NCI-H345 (cell line): ENCODE data around the gene GALNT4.

ENCODE experiments used
- DNase-seq: peaks from one replicate; lab custom pipeline; 2025; lab: John Stamatoyannopoulos, UW

Gene GALNT4

GRCh38 chr12:89524541-89525304 lies at the start of gene GALNT4:
TSS of gene GALNT4 (minus strand) at chr12:89524796. CDS start at chr12:89524549, 247 bp downstream.
- peak; percentile 68 for DNase-seq

DNA sequence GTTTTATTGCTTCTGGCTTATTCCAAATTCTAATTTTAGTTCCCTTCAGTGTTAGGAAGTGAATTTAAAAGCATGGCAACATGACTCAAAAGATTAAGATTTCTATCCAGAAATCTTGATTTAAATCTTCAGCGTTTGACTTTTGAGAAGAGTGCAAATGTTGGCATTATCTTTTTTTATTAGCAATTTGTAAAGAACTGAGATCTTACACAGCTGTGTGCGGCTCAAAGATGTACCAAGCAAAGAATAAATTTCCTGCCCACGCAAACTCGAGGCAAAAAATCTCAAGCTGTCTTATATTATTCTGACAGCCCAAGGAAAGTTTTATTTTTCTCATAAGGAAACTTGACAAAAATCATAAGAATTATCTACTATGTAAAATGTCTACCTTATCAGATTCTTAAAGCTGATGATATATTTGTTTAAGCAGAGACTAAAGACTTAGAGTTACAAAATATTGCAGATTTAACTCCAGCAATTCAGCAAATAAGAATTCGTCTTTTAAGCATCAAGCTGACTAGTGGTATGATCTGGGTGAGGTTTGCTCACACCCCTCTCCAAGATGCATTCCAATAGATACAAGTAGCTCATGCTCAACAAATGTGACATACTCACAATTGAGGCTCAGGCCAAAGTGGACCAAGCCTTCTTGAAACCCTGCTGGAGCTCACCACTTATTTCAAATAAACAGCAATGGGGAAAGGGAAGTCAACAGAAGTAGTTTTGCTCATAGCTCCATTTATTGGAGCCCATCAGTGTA lies 48.6 kb upstream of the GALNT4 start:
- no peak for DNase-seq

GRCh38 chr12:89571491-89572195 lies 47.0 kb upstream of the GALNT4 start:
- no peak for DNase-seq

GRCh38 chr12:89568484-89568883 lies 43.9 kb upstream of the GALNT4 start:
- DNase-seq: no peak

DNA sequence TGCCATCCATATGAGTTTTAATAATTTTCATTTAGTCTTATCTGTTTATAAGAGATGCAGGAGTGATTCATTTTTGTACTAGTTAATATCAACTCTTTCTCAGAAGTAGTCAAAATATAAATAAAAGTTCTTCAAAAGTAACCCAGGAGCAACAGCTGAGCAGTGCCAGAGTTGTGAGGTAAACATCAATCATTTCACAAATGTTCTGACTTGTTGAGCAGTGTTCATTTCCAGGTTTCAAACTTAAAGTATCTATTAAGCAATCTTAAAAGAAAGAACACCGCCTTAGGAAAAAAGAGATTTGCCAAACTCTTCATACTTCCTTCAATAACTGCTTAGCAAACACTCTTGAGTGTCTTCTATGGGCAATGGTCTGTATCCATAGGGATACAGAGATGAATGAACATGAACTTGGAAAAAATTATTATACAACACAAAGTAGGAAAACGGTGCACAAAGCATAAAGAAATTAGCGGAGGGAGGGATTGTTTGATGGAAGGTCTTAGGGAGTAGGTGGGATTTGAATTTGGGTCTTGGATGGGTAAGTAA lies 43.2 kb upstream of the GALNT4 start:
- no peak for DNase-seq

DNA sequence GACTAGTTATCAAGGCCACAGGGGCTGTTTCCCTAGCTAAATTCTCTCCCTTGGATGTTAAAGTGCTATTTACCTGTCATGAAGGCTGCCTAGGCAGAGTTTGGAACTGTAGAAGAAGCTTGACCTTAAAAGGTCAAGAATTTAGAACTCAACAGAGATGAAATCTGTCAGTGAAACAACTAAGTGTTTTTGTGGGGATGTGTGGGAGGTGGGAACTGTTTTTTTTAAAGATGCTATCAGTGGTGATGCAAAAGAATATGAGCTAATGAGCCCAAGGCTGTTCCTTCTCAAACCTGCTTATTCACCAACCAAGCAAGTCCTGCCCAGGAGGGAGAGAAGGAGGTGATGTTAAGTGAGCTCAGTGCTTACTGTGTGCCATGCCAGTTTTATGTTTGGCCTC lies 42.0 kb upstream of the GALNT4 start:
- no peak for DNase-seq

GRCh38 chr12:89565002-89565401 lies 40.4 kb upstream of the GALNT4 start:
- no peak for DNase-seq

- DNase-seq: no peak
Measured at GRCh38 chr12:89559753-89560152, 35.2 kb upstream of the GALNT4 start.

GRCh38 chr12:89556976-89557375 lies 32.4 kb upstream of the GALNT4 start:
- no peak for DNase-seq

- DNase-seq: no peak
Measured at GRCh38 chr12:89552376-89552775, 27.8 kb upstream of the GALNT4 start.

DNA sequence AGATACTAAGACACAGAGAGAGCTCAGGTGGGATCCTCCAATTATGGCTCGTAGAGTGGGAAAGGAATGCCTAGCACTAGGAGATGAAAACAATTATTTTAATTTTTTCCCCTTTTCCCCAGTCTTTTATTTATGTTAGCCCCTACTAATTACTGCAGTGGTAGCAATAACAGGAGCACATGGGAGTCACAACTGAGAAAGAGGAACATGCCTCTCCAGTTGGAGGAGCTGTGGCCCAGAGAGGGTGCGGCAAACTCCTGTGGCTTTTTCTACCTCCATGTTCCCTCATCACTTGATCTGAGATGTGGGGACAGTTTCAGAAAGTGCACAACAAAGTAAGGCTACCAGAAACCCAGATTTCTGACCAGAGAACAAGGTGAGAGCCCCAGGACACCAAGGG lies 27.2 kb upstream of the GALNT4 start:
- DNase-seq: no peak

DNA sequence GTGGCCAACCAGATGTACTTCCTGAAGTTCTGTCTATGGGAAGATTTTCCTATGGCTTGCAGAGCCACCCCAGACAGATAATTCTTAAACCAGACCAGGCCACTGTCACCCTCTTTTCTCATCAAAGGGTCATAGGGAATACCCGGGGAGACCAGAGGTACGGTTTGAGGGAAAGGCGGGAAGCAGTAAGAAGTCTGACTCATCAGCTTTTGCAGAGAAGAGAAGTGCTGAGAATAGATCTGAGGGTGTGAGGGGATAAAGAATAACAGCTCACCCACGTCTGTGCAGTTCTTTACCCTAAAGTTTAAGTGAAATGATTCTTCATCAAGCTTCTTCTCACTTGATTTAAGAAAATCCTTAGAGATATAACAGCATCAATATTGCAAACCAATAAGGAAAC lies 22.5 kb upstream of the GALNT4 start:
- DNase-seq: no peak

GRCh38 chr12:89546151-89546550 lies 21.6 kb upstream of the GALNT4 start:
- DNase-seq: no peak

DNA sequence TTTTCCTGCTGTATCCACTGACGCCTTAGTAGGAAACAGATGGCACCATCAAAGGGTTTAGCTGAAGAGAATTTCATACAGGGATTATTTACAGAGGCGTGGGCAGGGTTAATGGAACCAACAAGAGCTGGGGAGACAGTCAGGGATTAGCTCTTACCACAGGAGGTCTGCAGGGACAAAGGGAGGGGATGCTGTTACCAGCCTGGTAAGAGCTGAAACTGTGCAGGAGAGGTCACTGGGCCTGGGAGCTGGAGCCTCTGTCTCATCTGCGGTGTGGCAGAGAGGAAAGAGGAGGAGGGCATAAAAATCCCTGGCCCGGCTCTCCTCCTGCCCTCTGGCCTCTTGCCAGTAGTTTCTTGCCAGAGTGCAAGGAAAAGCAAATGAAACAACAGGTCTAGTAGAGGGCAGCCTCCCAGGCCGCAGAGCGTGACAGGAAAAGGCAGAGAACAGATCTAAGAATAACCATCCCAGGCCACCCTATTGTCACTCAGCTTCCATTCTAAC lies 20.1 kb upstream of the GALNT4 start:
- DNase-seq: peak; percentile 65

DNA sequence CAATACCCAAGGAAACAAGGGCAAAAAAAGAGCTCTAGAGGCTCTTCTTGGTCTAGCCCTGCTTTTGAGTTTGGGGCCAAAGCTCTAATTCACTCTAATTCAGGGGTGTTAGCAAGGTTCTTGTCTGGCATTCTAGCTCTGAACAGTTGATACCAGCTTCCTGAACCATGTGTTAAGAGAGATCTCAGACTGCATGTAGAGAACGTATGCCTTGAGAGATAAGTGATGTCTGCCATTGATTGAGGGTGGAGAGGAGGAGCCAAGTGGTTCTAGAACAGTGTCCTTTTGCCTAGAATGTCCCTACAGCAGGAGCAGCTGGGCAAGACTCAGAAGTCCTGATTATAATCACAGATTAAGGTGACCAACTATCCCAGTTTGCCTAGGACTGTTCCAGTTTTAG lies 19.4 kb upstream of the GALNT4 start:
- DNase-seq: no peak

DNA sequence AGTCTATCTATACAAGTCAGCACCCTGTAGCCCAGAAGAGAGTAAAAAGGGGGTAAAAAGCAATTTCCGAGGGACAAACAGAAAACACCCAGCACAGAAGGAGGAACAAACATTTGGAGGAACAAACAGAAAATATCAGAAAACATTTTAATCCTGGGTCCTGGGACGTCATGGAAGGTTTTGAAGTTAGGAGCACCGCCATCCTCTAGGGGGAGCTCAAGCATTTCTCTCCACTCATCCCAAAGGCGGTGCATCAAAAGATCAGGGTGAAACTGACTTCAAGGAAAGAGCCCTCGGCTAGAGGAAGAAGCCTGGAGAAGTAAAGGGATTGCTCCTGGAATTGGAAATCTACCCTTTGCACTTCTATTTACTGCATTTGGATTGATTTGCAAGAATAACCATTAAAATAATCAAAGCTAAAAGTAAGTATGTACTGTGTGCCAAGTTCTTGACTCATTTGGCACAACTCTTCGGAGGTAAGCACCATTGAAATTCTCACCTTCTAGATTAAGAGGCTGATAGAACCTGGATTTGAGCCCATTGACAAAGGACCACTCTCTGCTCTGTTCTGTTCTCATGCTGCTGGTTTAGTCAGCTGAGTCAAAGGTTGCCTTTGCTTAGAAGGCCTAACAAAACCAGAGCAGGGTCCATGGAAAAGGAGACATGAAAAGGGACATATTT lies 18.5 kb upstream of the GALNT4 start:
- peak; percentile 61 for DNase-seq

GRCh38 chr12:89542236-89542635 lies 17.6 kb upstream of the GALNT4 start:
- no peak for DNase-seq

DNA sequence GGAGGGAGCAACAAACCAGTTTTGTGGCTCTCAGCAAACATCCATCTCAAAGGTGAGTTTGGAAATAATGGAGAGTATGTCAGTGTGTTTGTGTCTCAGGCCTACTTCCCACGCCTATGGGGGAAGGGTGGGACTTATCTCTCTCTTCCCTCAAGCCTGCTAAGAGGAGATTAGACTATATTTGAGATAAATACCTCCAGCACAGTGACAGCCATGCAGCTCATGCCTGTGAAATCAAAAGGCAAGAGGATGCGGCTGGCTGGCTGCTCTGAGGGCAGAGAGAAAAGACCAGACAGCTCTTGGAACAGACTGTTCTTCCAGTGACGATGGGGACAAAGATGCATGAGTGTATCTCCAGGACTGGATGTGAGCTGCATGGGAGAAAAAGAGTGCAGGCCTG lies 16.0 kb upstream of the GALNT4 start:
- no peak for DNase-seq

- no peak for DNase-seq
Measured at GRCh38 chr12:89539426-89540223, 15.0 kb upstream of the GALNT4 start.

- no peak for DNase-seq
Measured at GRCh38 chr12:89538897-89539296, 14.3 kb upstream of the GALNT4 start.

DNA sequence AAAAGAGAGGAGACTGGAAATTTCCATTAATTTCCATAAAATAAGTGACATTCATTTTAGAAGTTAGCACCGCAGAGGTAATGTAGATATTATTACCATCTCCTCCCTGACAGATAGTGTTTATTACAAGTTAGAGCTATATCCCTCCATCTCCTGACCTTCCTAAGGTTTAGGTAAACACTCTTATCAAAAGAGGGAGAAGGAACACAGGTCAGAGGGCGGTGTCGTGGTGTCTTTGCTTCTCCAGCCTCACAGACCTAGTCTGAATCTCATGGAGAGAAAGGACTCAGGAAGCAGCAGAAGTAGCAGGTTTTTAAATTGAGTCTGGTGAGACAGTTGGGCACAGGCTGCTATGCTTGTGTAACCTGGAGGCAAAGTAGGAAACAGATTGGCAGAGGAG lies 12.8 kb upstream of the GALNT4 start:
- DNase-seq: no peak
